WERI-Rb-1 (cell line): Measurements from ENCODE around the gene FOSL2.

Source experiments
- DNase-seq: peaks from one replicate; pipeline ENCODE4 v3.0.0-alpha.2; 2020
- H3K27ac ChIP-seq: fragments of 250-450 bp; sonication (Bioruptor Pico); 2 replicates; pipeline ENCODE4 v1.5.1; 2020; ENCODE audit warnings: mild to moderate bottlenecking, moderate library complexity
- H3K27me3 ChIP-seq: fragments of 250-450 bp; sonication (Bioruptor Pico); 2 replicates; pipeline ENCODE4 v1.5.1; 2021; ENCODE audit warnings: mild to moderate bottlenecking, low read depth, moderate library complexity; ENCODE audit not compliant: insufficient read depth, severe bottlenecking
- H3K36me3 ChIP-seq: fragments of 250-450 bp; sonication (Bioruptor Pico); 2 replicates; pipeline ENCODE4 v1.5.1; 2020; ENCODE audit warnings: mild to moderate bottlenecking, moderate library complexity
- H3K4me3 ChIP-seq: 2 replicates; pipeline ENCODE4 v1.5.1; 2011; ENCODE audit warnings: low read depth, mild to moderate bottlenecking, control low read depth, low read length
- H3K9me3 ChIP-seq: fragments of 250-450 bp; sonication (Bioruptor Pico); 2 replicates; pipeline ENCODE4 v1.5.1; 2021; ENCODE audit warnings: mild to moderate bottlenecking, moderate library complexity; ENCODE audit not compliant: severe bottlenecking
- TF ChIP-seq, protein P1 (sequence below): IDR thresholded peaks from 2 replicates; pipeline ENCODE4 v1.5.1; 2011; ENCODE audit warnings: low read depth, mild to moderate bottlenecking, control low read depth, inconsistent platforms, low read length

Gene FOSL2

GRCh38 chr2:28430788-28431418, 38.2 kb downstream of the FOSL2 start:
- TF ChIP-seq, protein P1, sequence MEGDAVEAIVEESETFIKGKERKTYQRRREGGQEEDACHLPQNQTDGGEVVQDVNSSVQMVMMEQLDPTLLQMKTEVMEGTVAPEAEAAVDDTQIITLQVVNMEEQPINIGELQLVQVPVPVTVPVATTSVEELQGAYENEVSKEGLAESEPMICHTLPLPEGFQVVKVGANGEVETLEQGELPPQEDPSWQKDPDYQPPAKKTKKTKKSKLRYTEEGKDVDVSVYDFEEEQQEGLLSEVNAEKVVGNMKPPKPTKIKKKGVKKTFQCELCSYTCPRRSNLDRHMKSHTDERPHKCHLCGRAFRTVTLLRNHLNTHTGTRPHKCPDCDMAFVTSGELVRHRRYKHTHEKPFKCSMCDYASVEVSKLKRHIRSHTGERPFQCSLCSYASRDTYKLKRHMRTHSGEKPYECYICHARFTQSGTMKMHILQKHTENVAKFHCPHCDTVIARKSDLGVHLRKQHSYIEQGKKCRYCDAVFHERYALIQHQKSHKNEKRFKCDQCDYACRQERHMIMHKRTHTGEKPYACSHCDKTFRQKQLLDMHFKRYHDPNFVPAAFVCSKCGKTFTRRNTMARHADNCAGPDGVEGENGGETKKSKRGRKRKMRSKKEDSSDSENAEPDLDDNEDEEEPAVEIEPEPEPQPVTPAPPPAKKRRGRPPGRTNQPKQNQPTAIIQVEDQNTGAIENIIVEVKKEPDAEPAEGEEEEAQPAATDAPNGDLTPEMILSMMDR: no peak

GRCh38 chr2:28431741-28432140, 39.1 kb downstream of the FOSL2 start:
- H3K9me3 ChIP-seq: peaks cover 12% of the 10 kb centered on the region
- no peak overlapping the region for H3K27ac ChIP-seq
- H3K36me3 ChIP-seq: no peaks in the 10 kb centered on the region
- H3K27me3 ChIP-seq: no peaks in the 10 kb centered on the region
- no peak for DNase-seq
- TF ChIP-seq, protein P1: no peak
- H3K4me3 ChIP-seq: no peak overlapping the region

More at GRCh38 chr2:28430788-28431418, 38.2 kb downstream of the FOSL2 start:
- Histone ChIP-seq H3K36me3 (no peaks in the 10 kb centered on the region), H3K4me3 (no peak overlapping the region), H3K9me3 (peaks cover 12% of the 10 kb centered on the region), H3K27ac (no peak overlapping the region), H3K27me3 (no peaks in the 10 kb centered on the region)
- DNase-seq: no peak

- DNase-seq: no peak
- Histone ChIP-seq H3K36me3 (no peaks in the 10 kb centered on the region), H3K4me3 (no peak overlapping the region), H3K27me3 (no peaks in the 10 kb centered on the region), H3K27ac (no peak overlapping the region), H3K9me3 (peaks cover 12% of the 10 kb centered on the region)
- TF ChIP-seq, protein P1: no peak
These were observed 39.7 kb downstream of the FOSL2 start for GRCh38 chr2:28432362-28432761.

GRCh38 chr2:28433215-28433614, 40.6 kb downstream of the FOSL2 start:
- H3K9me3 ChIP-seq: peaks cover 12% of the 10 kb centered on the region
- no peaks in the 10 kb centered on the region for H3K27me3 ChIP-seq
- no peaks in the 10 kb centered on the region for H3K36me3 ChIP-seq
- H3K4me3 ChIP-seq: no peak overlapping the region
- TF ChIP-seq, protein P1: no peak
- DNase-seq: no peak
- H3K27ac ChIP-seq: no peak overlapping the region

DNA sequence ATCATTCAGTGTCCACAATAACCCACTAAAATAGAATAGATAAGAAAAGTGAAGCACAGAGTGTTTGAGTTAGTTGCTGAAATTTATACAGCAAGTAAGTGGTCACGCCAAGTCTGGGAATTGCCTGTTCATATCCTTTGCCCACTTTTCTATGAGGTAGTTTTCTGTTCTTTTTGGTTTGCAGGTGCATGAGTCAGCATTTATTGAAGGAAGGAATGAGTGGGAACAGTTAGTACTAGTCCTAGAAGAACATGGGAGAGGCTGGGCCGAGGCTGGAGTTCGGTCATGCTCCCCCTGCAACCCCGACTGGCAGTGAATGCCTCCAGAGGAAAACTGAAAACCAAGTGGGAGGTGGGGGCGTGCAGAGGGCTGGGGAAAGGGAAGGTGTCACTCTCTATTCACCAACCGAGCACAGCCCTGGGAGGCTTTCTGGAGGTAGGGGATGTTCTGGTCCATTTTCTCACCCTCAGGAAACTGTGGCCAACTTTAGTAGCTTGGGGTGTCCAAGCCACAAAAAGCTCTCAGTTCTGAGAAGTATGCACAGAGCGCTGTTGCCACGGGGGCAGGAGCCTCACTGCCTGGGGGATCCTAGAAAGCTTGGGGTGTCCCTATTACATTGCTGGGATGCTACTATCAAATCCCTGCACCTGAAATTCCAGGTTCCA, 41.4 kb downstream of the FOSL2 start:
- Histone ChIP-seq H3K27me3 (no peaks in the 10 kb centered on the region), H3K9me3 (peaks cover 12% of the 10 kb centered on the region), H3K4me3 (no peak overlapping the region), H3K27ac (no peak overlapping the region), H3K36me3 (no peaks in the 10 kb centered on the region)
- TF ChIP-seq, protein P1: no peak
- DNase-seq: no peak

DNA sequence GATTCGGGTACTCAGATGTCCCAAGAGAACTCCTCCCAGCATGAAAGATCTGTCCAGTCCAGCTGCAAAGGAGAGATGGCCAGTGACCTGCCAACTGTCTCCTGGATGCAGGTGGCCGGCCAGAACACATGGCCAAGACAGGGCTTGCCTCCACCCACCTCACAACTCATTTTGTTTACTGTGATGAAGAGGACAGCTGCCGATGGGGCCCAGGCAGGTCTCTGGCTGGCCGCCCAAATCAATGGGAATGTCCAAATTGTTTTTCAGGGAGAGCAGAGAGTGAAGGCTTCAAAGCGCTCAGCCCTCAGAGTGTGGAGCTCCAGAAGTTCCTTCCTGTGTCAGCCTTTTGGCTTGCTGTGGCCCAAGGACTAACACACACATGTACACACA, 41.9 kb downstream of the FOSL2 start:
- H3K27ac ChIP-seq: no peak overlapping the region
- no peak for DNase-seq
- TF ChIP-seq, protein P1: no peak
- H3K36me3 ChIP-seq: no peaks in the 10 kb centered on the region
- no peaks in the 10 kb centered on the region for H3K27me3 ChIP-seq
- H3K4me3 ChIP-seq: no peak overlapping the region
- peaks cover 12% of the 10 kb centered on the region for H3K9me3 ChIP-seq
